HS-5 (cell line): ENCODE measurements around the gene PLP1.
A peak's percentile ranks its signal among the peaks of the same experiment; 100 is the strongest.
"Not testable (repeated sequence)": the region's sequence is repeated elsewhere in the genome, so short reads cannot be mapped to it uniquely, and the experiment has no call there.

Source experiments
- DNase-seq: peaks from one replicate; pipeline ENCODE4 v3.0.0-alpha.2; 2012; ENCODE audit warnings: low read depth

The PLP1 gene

GRCh38 chrX:103781062-103781402, 4.4 kb downstream of the PLP1 start:
- DNase-seq, result no peak

- DNase-seq, result no peak
Observed at GRCh38 chrX:103781706-103782105, 5.1 kb downstream of the PLP1 start.

GRCh38 chrX:103782640-103783039, 6.0 kb downstream of the PLP1 start:
- no peak for DNase-seq

GRCh38 chrX:103783196-103783595, 6.6 kb downstream of the PLP1 start:
- DNase-seq, result no peak

GRCh38 chrX:103783971-103784370, 7.3 kb downstream of the PLP1 start:
- DNase-seq, result no peak

GRCh38 chrX:103789004-103789403, 12.4 kb downstream of the PLP1 start:
- DNase-seq, result no peak

GRCh38 chrX:103791228-103791627, 14.6 kb downstream of the PLP1 start:
- no peak for DNase-seq

GRCh38 chrX:103791826-103792485, 15.3 kb downstream of the PLP1 start:
- peak; percentile 31 for DNase-seq

GRCh38 chrX:103792916-103793544, 16.4 kb downstream of the PLP1 start:
- peak; percentile 67 for DNase-seq

GRCh38 chrX:103793545-103793940, 16.9 kb downstream of the PLP1 start:
- DNase-seq, result no peak

GRCh38 chrX:103794119-103794518, 17.5 kb downstream of the PLP1 start:
- DNase-seq, result no peak

GRCh38 chrX:103797691-103798090, 21.1 kb downstream of the PLP1 start:
- no peak for DNase-seq

- DNase-seq, result no peak
Observed at GRCh38 chrX:103800318-103800717, 23.7 kb downstream of the PLP1 start.

GRCh38 chrX:103805860-103806259, 29.2 kb downstream of the PLP1 start:
- no peak for DNase-seq

- DNase-seq, result no peak
Observed at GRCh38 chrX:103806862-103807474, 30.3 kb downstream of the PLP1 start.

GRCh38 chrX:103811858-103812257, 35.2 kb downstream of the PLP1 start:
- DNase-seq, result no peak

- not testable (repeated sequence) for DNase-seq
Observed at GRCh38 chrX:103817101-103817500, 40.5 kb downstream of the PLP1 start.

- DNase-seq, result peak; percentile 37
Observed at GRCh38 chrX:103817502-103817901, 40.9 kb downstream of the PLP1 start.

GRCh38 chrX:103818842-103819619, 42.4 kb downstream of the PLP1 start:
- no peak for DNase-seq

GRCh38 chrX:103820802-103821201, 44.2 kb downstream of the PLP1 start:
- DNase-seq, result not testable (repeated sequence)

GRCh38 chrX:103823591-103823990, 47.0 kb downstream of the PLP1 start:
- DNase-seq, result no peak

GRCh38 chrX:103825881-103826280, 49.2 kb downstream of the PLP1 start:
- DNase-seq, result no peak

- DNase-seq, result no peak
Observed at GRCh38 chrX:103828529-103828928, 51.9 kb downstream of the PLP1 start.
